ENCODE results near the gene ZNF844. TPM values are rescaled to one million over a fixed set of nuclear protein-coding genes. Genes with fewer than 3 reads are reported as not detected.

The ZNF844 gene
- total RNA-seq, 1 donor from 2014 or later = 0.15 TPM

- no peak for DNase-seq (ENCODE audit: low spot score)
- Mint-ChIP-seq H3K27me3 (ENCODE audit: unreplicated experiment) (peaks cover 6% of the 10 kb centered on the region), H3K36me3 (ENCODE audit: low read depth, unreplicated experiment) (peaks cover 26% of the 10 kb centered on the region), H3K27ac (ENCODE audit: unreplicated experiment) (no peak overlapping the region), H3K9me3 (ENCODE audit: unreplicated experiment) (peaks cover 38% of the 10 kb centered on the region), H3K4me1 (ENCODE audit: unreplicated experiment) (no peaks in the 10 kb centered on the region), H3K4me3 (ENCODE audit: unreplicated experiment) (no peak overlapping the region)
- TF ChIP-seq CTCF (IDR thresholded peaks at IDR 0.05; ENCODE audit: unreplicated experiment) = no peak
These were observed 29.9 kb upstream of the ZNF844 start for GRCh38 chr19:12034620-12035019.

- H3K4me1 Mint-ChIP-seq (ENCODE audit: unreplicated experiment) = no peaks in the 10 kb centered on the region
- peaks cover 38% of the 10 kb centered on the region for H3K9me3 Mint-ChIP-seq (ENCODE audit: unreplicated experiment)
- no peak within 1 kb of the TSS for H3K27ac Mint-ChIP-seq (ENCODE audit: unreplicated experiment)
- TF ChIP-seq CTCF (IDR thresholded peaks at IDR 0.05; ENCODE audit: unreplicated experiment) = no peak
- H3K27me3 Mint-ChIP-seq (ENCODE audit: unreplicated experiment) = peaks cover 6% of the 10 kb centered on the region
- H3K4me3 Mint-ChIP-seq (ENCODE audit: unreplicated experiment) = no peak within 1 kb of the TSS
- peaks cover 26% of the 10 kb centered on the region for H3K36me3 Mint-ChIP-seq (ENCODE audit: low read depth, unreplicated experiment)
- peak; percentile 3 for DNase-seq (ENCODE audit: low spot score)
These were observed 29.0 kb upstream of the ZNF844 start, which contains the start of gene ZNF433 for GRCh38 chr19:12035220-12036172. Gene ZNF433 (minus strand): TSS chr19:12035679. CDS start chr19:12035539, 140 bp downstream.

GRCh38 chr19:12042893-12043292 is 21.6 kb upstream of the ZNF844 start:
- peaks cover 1% of the 10 kb centered on the region for H3K36me3 Mint-ChIP-seq (ENCODE audit: low read depth, unreplicated experiment)

GRCh38 chr19:12043752-12044422 is 20.6 kb upstream of the ZNF844 start:
- no peaks in the 10 kb centered on the region for H3K36me3 Mint-ChIP-seq (ENCODE audit: low read depth, unreplicated experiment)
- H3K27ac Mint-ChIP-seq (ENCODE audit: unreplicated experiment) = no peak overlapping the region
- no peak overlapping the region for H3K4me3 Mint-ChIP-seq (ENCODE audit: unreplicated experiment)
- no peak for TF ChIP-seq CTCF (IDR thresholded peaks at IDR 0.05; ENCODE audit: unreplicated experiment)
- DNase-seq (ENCODE audit: low spot score) = no peak
- H3K4me1 Mint-ChIP-seq (ENCODE audit: unreplicated experiment) = no peaks in the 10 kb centered on the region
- H3K27me3 Mint-ChIP-seq (ENCODE audit: unreplicated experiment) = peaks cover 2% of the 10 kb centered on the region
- peaks cover 38% of the 10 kb centered on the region for H3K9me3 Mint-ChIP-seq (ENCODE audit: unreplicated experiment)

More at GRCh38 chr19:12042893-12043292, 21.6 kb upstream of the ZNF844 start:
- DNase-seq (ENCODE audit: low spot score) = no peak
- peaks cover 2% of the 10 kb centered on the region for H3K27me3 Mint-ChIP-seq (ENCODE audit: unreplicated experiment)
- no peaks in the 10 kb centered on the region for H3K4me1 Mint-ChIP-seq (ENCODE audit: unreplicated experiment)
- no peak overlapping the region for H3K4me3 Mint-ChIP-seq (ENCODE audit: unreplicated experiment)
- H3K9me3 Mint-ChIP-seq (ENCODE audit: unreplicated experiment) = peaks cover 38% of the 10 kb centered on the region
- H3K27ac Mint-ChIP-seq (ENCODE audit: unreplicated experiment) = no peak overlapping the region
- TF ChIP-seq CTCF (IDR thresholded peaks at IDR 0.05; ENCODE audit: unreplicated experiment) = no peak

Measured in endothelial cell (in vitro differentiated cells).